Caki2 (cell line): ENCODE measurements around the gene NCOR2. TPM values are rescaled to one million over a fixed set of nuclear protein-coding genes. Genes with fewer than 3 reads are reported as not detected.
A peak's percentile ranks its signal among the peaks of the same experiment; 100 is the strongest.
"Not testable (repeated sequence)": the region's sequence is repeated elsewhere in the genome, so short reads cannot be mapped to it uniquely, and the experiment has no call there.

Experiments used
- DNase-seq: peaks from one replicate; pipeline ENCODE4 v3.0.0-alpha.2; 2015; ENCODE audit warnings: low read depth
- in situ Hi-C: cut with HindIII; loops from 2 replicates; pipeline ENCODE4 v1.10.0; 2016; ENCODE audit warnings: low sequenced_read_pairs, low pct_unique_long_range_greater_than_20kb, mixed read lengths
- total RNA-seq: library from RNA; depleted of rRNA; stranded (reverse); fragments of >200 nt; shearing (Covaris generic); gene quantifications from 2 replicates; pipeline ENCODE4 v1.2.3, GENCODE V29; 2014; ENCODE audit warnings: low replicate concordance

The NCOR2 gene
- total RNA-seq, 1 experiment from 2014 or later = 12.9 TPM

- DNase-seq = no peak
- in situ Hi-C loops = no loop called here
Measured at GRCh38 chr12:124603831-124604251, 36.4 kb upstream of the NCOR2 start.

GRCh38 chr12:124603100-124603541, 35.7 kb upstream of the NCOR2 start:
- in situ Hi-C loops = no loop called here
- DNase-seq = no peak

GRCh38 chr12:124601706-124602105, 34.3 kb upstream of the NCOR2 start:
- DNase-seq = no peak
- in situ Hi-C loops = no loop called here

GRCh38 chr12:124599074-124599999, 31.9 kb upstream of the NCOR2 start:
- DNase-seq = peak; percentile 49
- in situ Hi-C loops = no loop called here

- no peak for DNase-seq
- in situ Hi-C loops = no loop called here
Measured at GRCh38 chr12:124597041-124597440, 29.6 kb upstream of the NCOR2 start.

GRCh38 chr12:124595444-124595843, 28.0 kb upstream of the NCOR2 start:
- in situ Hi-C loops = no loop called here
- no peak for DNase-seq

- in situ Hi-C loops = no loop called here
- DNase-seq = no peak
Measured at GRCh38 chr12:124594851-124595250, 27.4 kb upstream of the NCOR2 start.

GRCh38 chr12:124593851-124594401, 26.5 kb upstream of the NCOR2 start:
- DNase-seq = no peak
- in situ Hi-C loops = no loop called here

- in situ Hi-C loops = no loop called here
- no peak for DNase-seq
Measured at GRCh38 chr12:124593176-124593575, 25.8 kb upstream of the NCOR2 start.

- in situ Hi-C loops = no loop called here
- no peak for DNase-seq
Measured at GRCh38 chr12:124592481-124593160, 25.2 kb upstream of the NCOR2 start.

GRCh38 chr12:124592050-124592449, 24.6 kb upstream of the NCOR2 start:
- in situ Hi-C loops = no loop called here
- no peak for DNase-seq

GRCh38 chr12:124590447-124590846, 23.0 kb upstream of the NCOR2 start:
- no peak for DNase-seq
- in situ Hi-C loops = no loop called here

- DNase-seq = peak; percentile 32
- in situ Hi-C loops = no loop called here
Measured at GRCh38 chr12:124588751-124589267, 21.4 kb upstream of the NCOR2 start.

- in situ Hi-C loops = no loop called here
- DNase-seq = no peak
Measured at GRCh38 chr12:124588018-124588634, 20.7 kb upstream of the NCOR2 start.

- in situ Hi-C loops = no loop called here
- DNase-seq = no peak
Measured at GRCh38 chr12:124586756-124587155, 19.3 kb upstream of the NCOR2 start.

GRCh38 chr12:124584494-124584893, 17.1 kb upstream of the NCOR2 start:
- DNase-seq, in situ Hi-C loops: not testable (repeated sequence)

GRCh38 chr12:124583854-124584253, 16.4 kb upstream of the NCOR2 start:
- no peak for DNase-seq
- in situ Hi-C loops = no loop called here

GRCh38 chr12:124582108-124582424, 14.7 kb upstream of the NCOR2 start:
- in situ Hi-C loops = no loop called here
- no peak for DNase-seq
